ENCODE results near the gene PCYT1A.
"Not testable (repeated sequence)": the region's sequence is repeated elsewhere in the genome, so short reads cannot be mapped to it uniquely, and the experiment has no call there.

Gene PCYT1A

GRCh38 chr3:196287440-196288140, at the start of gene PCYT1A:
Gene PCYT1A (minus strand): TSS chr3:196287726. CDS start chr3:196270531, 17,195 bp downstream.
- peak; percentile 92 for DNase-seq

DNA sequence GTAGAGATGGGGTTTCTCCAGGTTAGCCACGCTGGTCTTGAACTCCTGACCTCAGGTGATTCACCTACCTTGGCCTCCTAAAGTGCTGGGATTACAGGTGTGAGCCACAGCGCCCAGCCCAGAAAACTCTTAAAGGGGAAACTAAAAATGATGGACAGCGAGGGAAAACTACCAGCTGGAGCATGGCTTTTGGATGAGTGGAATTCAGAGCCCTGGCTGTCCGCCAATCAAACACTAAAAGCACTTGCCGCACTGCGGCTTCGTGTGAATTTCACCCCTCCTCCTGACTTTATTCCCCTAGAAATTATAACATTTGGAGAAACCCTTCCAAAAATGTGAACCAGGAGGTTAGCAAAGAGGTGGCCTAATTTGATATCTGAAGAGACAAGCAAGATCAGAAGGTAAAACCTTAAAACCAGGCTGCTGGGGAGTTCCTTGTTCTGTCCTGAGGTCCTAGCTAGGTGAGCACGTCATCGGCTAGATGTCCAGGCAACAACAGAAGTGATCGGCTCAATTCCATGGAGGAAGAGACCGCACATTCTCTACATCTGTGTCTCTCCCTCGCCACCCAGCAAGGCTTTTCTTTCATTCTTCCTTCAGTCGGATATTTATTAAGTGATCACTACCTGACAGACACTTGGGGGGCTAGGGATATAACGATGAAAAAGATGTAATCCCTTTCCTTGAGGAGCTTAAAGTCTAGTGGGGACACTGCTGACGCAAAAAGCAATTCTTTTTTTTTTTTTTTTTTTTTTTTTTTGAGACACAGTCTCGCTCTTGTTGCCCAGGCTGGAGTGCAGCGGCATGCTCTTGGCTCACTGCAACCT, 49.0 kb upstream of the PCYT1A start:
- DNase-seq = no peak

- no peak for DNase-seq
These were observed 48.0 kb upstream of the PCYT1A start for GRCh38 chr3:196335503-196335948.

- no peak for DNase-seq
These were observed 47.5 kb upstream of the PCYT1A start for GRCh38 chr3:196334982-196335381.

DNA sequence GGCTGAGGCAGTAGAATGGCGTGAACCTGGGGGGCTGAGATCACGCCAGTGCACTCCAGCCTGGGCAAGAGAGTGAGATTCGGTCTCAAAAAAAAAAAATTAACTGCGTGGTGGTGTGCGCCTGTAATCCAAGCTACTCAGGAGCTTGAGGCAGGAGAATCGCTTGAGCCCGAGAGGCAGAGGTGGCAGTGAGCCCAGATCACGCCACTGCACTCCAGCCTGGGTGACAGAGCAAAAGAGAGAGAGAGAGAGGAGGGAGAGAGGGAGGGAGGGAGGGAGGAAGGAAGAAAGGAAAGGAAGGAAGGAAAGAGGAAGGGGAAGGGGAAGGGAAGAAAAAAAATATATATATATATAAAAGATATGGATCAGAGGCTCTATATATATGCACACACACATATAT, 44.6 kb upstream of the PCYT1A start:
- no peak for DNase-seq

DNA sequence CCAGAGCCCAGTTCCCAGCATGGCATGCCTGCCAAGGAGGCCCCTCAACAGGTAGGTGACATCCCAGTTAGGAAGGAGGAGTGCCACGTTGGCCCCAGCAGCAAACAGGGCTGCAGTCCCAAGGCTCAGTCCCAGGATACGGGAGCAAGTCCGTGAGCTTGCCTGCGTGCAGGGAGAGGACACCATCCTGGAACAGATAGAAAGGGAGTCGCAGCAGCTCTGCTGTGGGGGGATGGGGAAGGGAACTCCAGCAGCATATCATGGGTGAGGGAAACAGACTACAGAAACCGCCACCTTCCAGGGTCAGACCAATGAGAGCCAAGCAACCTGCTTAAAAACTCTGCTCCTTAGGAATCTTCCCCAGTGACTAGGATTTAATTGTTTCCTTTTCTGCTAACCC, 39.9 kb upstream of the PCYT1A start:
- no peak for DNase-seq

- no peak for DNase-seq
These were observed 39.4 kb upstream of the PCYT1A start for GRCh38 chr3:196326936-196327335.

DNA sequence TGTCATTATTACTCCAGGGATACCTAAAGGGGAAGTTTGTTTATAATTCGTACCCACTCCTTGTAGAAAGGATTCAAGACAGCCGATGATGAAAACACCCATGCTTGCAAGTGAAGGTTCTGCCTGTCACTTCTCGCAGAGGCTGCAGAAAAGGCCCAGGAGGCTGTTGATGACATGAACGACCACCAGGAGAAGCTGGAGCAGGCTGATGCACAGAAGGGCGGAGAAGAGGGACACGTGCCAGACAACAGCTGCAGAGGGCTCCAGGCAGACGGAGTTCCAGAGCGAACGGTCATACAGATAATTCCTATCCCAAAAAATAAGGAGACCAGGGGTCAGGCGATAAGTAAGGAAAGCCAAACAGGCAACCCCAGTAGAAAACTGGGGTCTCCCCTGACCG, 36.2 kb upstream of the PCYT1A start:
- DNase-seq = no peak

DNA sequence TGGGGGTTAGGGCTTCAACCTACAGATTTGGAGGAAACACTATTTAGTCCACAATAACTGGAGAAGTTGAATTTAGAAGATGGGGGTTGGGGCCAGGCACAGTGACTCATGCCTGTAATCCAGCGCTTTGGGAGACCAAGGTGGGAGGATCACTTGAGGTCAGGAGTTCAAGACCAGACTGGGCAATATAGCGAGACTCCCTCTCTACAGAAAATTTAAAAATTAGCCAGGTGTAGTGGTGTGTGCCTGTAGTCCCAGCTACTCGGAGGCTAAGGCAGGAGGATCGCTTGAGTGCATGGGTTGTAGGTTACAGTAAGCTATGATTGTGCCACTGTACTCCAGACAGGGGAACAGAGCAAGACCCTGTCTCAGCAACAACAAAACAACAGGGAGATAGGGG, 35.5 kb upstream of the PCYT1A start:
- DNase-seq = no peak

DNA sequence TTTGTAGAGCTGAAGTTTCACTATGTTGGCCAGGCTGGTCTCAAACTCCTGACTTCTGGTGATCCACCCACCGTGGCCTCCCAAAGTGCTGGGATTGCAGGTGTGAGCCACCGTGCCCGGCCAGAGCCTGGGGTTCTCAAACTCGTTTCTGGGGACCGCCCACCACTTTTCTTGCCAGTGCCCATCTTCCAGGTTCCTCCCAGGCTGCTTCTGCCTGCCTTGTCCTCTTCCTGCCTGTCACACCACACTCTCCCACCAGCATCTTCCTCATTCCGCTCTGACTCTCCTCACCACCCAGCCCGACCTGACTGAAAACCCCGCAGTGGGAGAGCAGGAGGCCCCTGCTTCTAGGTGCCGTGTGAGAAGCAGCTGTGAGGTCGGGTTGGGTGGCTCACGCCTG, 33.6 kb upstream of the PCYT1A start:
- no peak for DNase-seq

GRCh38 chr3:196320137-196320536, 32.6 kb upstream of the PCYT1A start:
- no peak for DNase-seq

- DNase-seq = peak; percentile 93
These were observed 30.4 kb upstream of the PCYT1A start, which contains the start of gene DYNLT2B for GRCh38 chr3:196317687-196318467. Gene DYNLT2B (minus strand): TSS chr3:196318240. CDS start chr3:196318152, 88 bp downstream.

DNA sequence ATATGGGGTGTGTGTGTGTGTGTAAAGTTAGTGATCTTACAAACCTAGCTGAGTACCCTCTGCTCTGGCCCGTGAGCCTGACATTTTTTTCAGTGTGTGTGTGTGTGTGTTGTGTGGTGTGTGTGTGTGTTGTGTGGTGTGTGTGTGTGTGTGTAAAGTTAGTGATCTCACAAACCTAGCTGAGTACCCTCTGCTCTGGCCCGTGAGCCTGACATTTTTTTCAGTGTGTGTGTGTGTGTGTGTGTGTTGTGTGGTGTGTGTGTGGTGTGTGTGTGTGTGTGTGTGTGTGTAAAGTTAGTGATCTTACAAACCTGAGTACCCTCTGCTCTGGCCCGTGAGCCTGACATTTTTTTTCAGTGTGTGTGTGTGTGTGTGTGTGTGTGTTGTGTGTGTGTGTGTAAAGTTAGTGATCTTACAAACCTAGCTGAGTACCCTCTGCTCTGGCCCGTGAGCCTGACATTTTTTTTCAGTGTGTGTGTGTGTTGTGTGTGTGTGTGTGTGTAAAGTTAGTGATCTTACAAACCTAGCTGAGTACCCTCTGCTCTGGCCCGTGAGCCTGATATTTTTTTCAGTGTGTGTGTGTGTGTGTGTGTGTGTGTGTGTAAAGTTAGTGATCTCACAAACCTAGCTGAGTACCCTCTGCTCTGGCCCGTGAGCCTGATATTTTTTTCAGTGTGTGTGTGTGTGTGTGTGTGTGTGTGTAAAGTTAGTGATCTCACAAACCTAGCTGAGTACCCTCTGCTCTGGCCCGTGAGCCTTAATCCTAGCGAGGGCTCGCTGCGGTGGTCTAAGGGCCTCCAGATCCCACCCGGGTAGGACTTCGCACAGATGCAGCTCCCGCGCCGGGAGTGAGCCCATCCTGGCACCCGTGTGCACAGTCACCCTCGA, 29.5 kb upstream of the PCYT1A start:
- not testable (repeated sequence) for DNase-seq

DNA sequence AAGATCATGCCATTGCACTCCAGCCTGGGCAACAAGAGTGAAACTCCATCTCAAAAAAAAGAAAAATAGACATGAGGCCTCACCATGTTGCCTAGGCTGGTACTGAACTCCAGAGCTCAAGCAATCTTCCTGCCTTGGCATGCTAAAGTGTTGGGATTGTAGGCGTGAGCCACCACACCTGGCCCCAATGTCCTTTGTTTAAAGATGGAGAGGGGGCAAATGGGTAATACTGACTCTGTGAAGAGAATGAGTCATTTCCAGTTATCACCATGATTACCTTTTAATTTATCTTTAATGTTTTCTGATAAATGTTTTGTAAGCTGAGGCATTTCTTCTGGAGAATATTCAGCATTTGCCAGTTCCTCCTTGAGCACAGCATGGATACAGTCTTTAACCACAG, 28.3 kb upstream of the PCYT1A start:
- DNase-seq = no peak

DNA sequence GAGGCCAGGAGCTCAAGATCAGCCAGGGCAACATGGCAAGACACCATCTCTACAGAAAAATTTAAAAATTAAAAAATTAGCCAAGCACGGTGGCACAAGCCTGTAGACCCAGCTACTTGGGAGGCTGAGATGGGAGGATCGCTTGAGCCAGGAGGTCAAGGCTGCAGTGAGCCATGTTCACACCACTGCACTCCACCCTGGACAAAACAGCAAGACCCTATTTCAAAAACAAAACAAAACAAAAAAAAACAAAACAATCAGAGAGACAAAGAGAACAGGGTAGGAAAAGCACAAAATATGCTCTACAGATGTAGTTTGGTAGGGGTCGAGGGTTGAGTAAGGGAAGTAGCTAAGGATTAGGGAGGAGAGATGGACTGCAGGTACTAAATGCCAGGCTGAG, 27.1 kb upstream of the PCYT1A start:
- DNase-seq = no peak

DNA sequence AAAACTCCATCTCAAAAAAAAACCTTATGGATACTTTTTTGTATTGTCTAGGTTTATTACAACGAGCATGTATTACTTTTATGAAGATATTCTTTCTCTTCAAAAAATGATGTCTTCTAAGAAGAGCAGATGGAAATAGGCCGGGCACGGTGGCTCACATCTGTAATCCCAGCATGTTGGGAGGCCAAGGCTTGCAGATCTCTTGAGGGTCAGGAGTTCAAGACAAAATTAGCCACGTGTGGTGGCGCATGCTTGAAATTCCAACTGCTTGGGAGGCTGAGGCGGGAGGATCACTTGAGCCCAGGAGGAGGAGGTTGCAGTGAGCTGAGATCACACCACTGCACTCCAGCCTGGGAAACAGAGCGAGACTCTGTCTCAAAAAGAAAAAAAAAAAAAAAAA, 26.6 kb upstream of the PCYT1A start:
- DNase-seq = not testable (repeated sequence)

DNA sequence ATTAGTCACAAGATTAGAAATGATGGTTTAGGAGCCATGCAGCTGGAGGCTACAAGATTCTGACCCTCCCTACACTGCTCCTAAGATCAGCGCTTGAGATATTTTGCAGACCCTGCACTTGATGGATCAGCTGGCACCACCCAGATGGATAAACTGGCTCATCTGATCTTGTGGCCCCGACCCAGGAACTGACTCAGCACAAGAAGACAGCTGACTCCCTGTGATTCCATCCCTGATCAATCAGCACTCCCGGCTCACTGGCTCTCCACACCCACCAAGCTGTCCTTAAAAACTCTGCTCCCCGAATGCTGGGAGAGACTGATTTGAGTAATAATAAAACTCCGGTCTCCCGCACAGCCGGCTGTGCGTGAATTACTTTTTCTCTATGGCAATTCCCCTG, 15.4 kb upstream of the PCYT1A start:
- DNase-seq = not testable (repeated sequence)

DNA sequence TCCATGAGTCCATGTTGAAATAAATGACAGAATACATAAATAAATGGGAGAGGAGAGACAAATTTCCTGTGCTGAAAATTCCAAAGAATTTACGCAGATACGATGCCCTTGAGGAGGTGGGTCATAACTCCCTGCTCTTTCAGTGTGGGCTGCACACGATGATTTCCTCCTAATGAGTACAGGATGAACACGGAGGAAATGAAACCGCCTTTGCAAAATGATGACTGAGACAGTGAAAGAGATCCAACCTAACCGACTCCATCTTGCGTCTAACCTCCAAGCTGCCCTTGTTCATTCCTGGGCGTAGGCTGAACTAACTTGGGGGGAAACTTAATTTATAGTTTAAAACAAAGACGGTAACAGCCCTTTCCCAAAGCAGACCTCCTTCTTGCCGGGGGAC, 15.0 kb upstream of the PCYT1A start:
- DNase-seq = peak; percentile 22

GRCh38 chr3:196298521-196298920, 11.0 kb upstream of the PCYT1A start:
- no peak for DNase-seq

DNA sequence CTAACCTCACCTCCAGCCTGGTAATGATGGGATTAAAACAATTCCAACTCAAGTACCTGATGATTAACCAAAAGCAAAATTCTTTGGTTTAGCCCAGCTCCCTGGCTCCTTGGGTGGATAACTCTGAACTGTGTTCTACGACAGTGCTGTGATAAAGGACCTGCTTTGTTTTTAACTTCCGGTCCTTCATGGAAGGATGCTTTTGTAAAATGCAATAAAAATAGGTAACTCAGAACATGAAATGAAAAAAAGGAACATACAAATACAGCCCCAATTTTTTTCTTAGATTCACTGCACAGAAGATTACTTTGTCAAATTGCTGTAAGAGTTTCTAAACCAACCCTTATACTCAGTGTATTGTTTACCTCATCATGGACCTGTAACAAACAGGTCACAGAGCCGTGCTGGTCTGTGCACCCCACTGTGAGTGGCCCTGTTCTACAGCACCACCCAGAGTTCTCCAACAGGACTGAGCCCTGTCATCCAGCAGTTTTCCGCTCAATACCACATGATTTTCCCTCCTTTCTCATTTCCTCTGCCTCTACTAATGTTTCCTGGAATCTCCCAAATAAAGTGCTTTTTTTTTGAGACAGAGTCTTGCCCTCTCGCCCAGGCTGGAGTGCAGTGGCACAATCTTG, 4.9 kb upstream of the PCYT1A start:
- DNase-seq = no peak

- DNase-seq = no peak
These were observed 575 bp upstream of the PCYT1A start for GRCh38 chr3:196288141-196288460.

GRCh38 chr3:196287090-196287439, 461 bp downstream of the PCYT1A start:
- peak; percentile 56 for DNase-seq
